ENCODE results near the gene DES.

- no peak for TF ChIP-seq POLR2A (IDR thresholded peaks at IDR 0.05; ENCODE audit: low read length)
- TF ChIP-seq GATA1 (IDR thresholded peaks at IDR 0.05; ENCODE audit: low read depth, low read length): no peak
These were observed 11.3 kb upstream of the DES start for GRCh38 chr2:219406861-219407230.

Data from erythroblast (primary cell).